ENCODE measurements around the gene PDHB. TPM values are rescaled to one million over a fixed set of nuclear protein-coding genes. Genes with fewer than 3 reads are reported as not detected.
A peak's percentile ranks its signal among the peaks of the same experiment; 100 is the strongest.

Gene PDHB
- total and polyA plus RNA-seq, 2 experiments from 2014 or later, result 108 to 119 TPM

DNA sequence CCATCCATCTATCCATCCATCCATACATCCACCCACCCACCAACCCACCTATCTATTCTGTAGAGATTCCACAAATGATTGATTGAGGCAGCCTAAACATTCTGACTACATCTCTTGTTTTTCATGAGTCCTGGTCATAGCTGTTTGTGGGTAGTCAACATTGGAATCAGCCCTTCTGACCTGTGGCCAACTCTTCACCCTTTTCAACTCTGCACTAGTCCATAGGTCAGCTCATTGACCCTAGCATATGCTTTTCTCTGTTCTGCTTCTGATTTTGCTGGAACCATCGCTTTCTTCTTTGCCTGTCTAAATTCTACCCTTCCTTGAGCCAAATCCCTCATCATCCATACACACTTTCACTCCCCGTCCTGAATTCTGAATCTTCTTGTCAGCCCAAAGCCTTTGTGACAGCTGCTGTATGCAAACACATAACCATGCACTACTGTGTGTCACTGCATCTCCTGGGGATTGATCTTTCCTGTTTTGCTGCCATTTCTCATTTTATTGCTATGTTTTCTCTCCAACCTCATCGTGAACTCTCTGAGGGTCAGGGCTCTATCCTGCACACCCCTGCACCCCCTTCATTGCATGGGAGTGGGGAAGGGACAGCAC, 41.4 kb upstream of the PDHB start:
- H3K9ac ChIP-seq, result no peak overlapping the region
- H3K4me1 ChIP-seq (ENCODE audit: insufficient read depth), result peaks cover 14% of the 10 kb centered on the region
- no peaks in the 10 kb centered on the region for H3K9me2 ChIP-seq (ENCODE audit: insufficient read depth)
- 0 out of 2 replicates have a peak, but pooled peaks cover 6% of the 10 kb centered on the region for H3F3A ChIP-seq (ENCODE audit: insufficient read depth)
- no peak overlapping the region for H3K4me3 ChIP-seq
- no peak for TF ChIP-seq EZH2 (IDR thresholded peaks at IDR 0.05; ENCODE audit: insufficient read depth, poor library complexity, severe bottlenecking)
- no peak for TF ChIP-seq EZH2phosphoT487 (IDR thresholded peaks at IDR 0.05; ENCODE audit: insufficient read depth, low read depth)
- no peak for DNase-seq
- no peaks in the 10 kb centered on the region for H3K9me3 ChIP-seq (ENCODE audit: low read depth)
- no peak overlapping the region for H3K4me2 ChIP-seq (ENCODE audit: unreplicated experiment)
- H2AFZ ChIP-seq, result no peak overlapping the region
- no peaks in the 10 kb centered on the region for H4K20me1 ChIP-seq (ENCODE audit: insufficient read depth)
- H3K79me2 ChIP-seq (ENCODE audit: insufficient read depth), result no peaks in the 10 kb centered on the region
- no peaks in the 10 kb centered on the region for H3K27me3 ChIP-seq (replicated peaks; ENCODE audit: insufficient read depth)
- in situ Hi-C loops (cut with MboI), result no loop called here
- WGBS, 2 experiments (ENCODE audit: low coverage in 1 of 2, low lambda C conversion rate in 2 of 2, missing lambda C conversion rate in 2 of 2), result 54 to 56% methylated on average over 3 of the region's 3 CpGs
- no peaks in the 10 kb centered on the region for H3K36me3 ChIP-seq (ENCODE audit: low read depth)
- no peak overlapping the region for H3K27ac ChIP-seq

DNA sequence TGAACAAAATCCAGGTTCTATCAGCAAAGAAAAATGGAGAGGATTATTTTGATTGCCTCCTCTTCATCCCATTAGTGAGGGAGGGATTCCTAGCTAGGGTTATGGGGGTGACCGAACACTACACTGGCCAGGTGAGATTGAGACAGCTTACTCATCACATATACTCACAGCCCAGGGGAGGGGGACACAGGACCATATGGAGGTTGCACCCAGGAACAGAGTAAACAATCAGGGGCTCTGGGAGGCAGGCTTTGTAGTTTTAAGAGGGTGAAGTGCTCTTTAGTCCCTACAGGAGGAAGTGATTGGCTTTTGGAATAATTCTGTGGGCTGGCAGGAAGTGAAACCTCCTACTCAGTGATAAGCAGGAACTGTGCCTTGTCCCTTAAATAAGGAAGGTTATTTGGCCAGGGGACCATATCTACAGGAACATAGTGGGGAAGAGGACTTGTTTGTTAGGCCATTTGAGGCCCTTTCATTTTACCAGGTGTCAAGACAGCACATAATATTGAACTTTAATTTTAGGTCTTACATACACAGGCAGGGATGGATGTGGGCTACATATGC, 40.8 kb upstream of the PDHB start:
- in situ Hi-C loops (cut with MboI), result no loop called here
- Histone ChIP-seq H4K20me1 (ENCODE audit: insufficient read depth) (no peaks in the 10 kb centered on the region), H3K79me2 (ENCODE audit: insufficient read depth) (no peaks in the 10 kb centered on the region), H3K27ac (no peak overlapping the region), H3F3A (ENCODE audit: insufficient read depth) (0 out of 2 replicates have a peak, but pooled peaks cover 6% of the 10 kb centered on the region), H3K27me3 (replicated peaks; ENCODE audit: insufficient read depth) (no peaks in the 10 kb centered on the region), H3K9ac (no peak overlapping the region), H3K4me2 (ENCODE audit: unreplicated experiment) (no peak overlapping the region), H3K4me1 (ENCODE audit: insufficient read depth) (peaks cover 14% of the 10 kb centered on the region), H3K9me2 (ENCODE audit: insufficient read depth) (no peaks in the 10 kb centered on the region), H3K36me3 (ENCODE audit: low read depth) (no peaks in the 10 kb centered on the region), H2AFZ (no peak overlapping the region), H3K9me3 (ENCODE audit: low read depth) (no peaks in the 10 kb centered on the region), H3K4me3 (no peak overlapping the region)
- WGBS, 2 experiments (ENCODE audit: low coverage in 1 of 2, low lambda C conversion rate in 2 of 2, missing lambda C conversion rate in 2 of 2), result 87 to 100% methylated on average over 1 of the region's 1 CpG
- no peak for DNase-seq
- TF ChIP-seq EZH2 (IDR thresholded peaks at IDR 0.05; ENCODE audit: insufficient read depth, poor library complexity, severe bottlenecking) (no peak), EZH2phosphoT487 (IDR thresholded peaks at IDR 0.05; ENCODE audit: insufficient read depth, low read depth) (no peak)

DNA sequence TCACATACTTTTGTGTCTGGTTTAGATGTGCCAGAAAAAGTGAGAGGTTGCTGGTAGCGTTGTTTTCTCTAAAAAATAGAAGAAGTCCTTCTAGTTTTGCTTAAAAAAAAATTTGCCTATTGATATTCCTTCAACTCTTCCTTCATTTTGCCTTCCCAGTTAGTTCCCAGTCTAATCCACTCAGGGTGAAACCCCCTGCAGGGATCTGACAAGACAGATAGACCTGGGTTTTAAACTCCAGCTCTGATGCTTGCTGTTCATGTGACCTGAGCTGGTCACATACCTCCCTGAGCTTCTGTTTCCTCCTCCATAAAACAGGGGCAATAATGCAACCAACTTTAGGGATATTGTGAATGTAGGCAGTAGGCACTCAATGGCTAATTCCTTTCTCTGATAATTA, 39.6 kb upstream of the PDHB start:
- Histone ChIP-seq H3K4me1 (ENCODE audit: insufficient read depth) (peaks cover 14% of the 10 kb centered on the region), H3K4me3 (no peak overlapping the region), H3K36me3 (ENCODE audit: low read depth) (no peaks in the 10 kb centered on the region), H3K9me3 (ENCODE audit: low read depth) (no peaks in the 10 kb centered on the region), H3K4me2 (ENCODE audit: unreplicated experiment) (no peak overlapping the region), H3F3A (ENCODE audit: insufficient read depth) (0 out of 2 replicates have a peak, but pooled peaks cover 6% of the 10 kb centered on the region), H3K9ac (no peak overlapping the region), H3K27ac (no peak overlapping the region), H2AFZ (no peak overlapping the region), H3K27me3 (replicated peaks; ENCODE audit: insufficient read depth) (no peaks in the 10 kb centered on the region), H4K20me1 (ENCODE audit: insufficient read depth) (no peaks in the 10 kb centered on the region), H3K9me2 (ENCODE audit: insufficient read depth) (no peaks in the 10 kb centered on the region), H3K79me2 (ENCODE audit: insufficient read depth) (no peaks in the 10 kb centered on the region)
- in situ Hi-C loops (cut with MboI), result no loop called here
- DNase-seq, result no peak
- 85 to 89% methylated on average over 1 of the region's 1 CpG for WGBS, 2 experiments (ENCODE audit: low coverage in 1 of 2, low lambda C conversion rate in 2 of 2, missing lambda C conversion rate in 2 of 2)
- TF ChIP-seq EZH2phosphoT487 (IDR thresholded peaks at IDR 0.05; ENCODE audit: insufficient read depth, low read depth), result no peak
- no peak for TF ChIP-seq EZH2 (IDR thresholded peaks at IDR 0.05; ENCODE audit: insufficient read depth, poor library complexity, severe bottlenecking)

DNA sequence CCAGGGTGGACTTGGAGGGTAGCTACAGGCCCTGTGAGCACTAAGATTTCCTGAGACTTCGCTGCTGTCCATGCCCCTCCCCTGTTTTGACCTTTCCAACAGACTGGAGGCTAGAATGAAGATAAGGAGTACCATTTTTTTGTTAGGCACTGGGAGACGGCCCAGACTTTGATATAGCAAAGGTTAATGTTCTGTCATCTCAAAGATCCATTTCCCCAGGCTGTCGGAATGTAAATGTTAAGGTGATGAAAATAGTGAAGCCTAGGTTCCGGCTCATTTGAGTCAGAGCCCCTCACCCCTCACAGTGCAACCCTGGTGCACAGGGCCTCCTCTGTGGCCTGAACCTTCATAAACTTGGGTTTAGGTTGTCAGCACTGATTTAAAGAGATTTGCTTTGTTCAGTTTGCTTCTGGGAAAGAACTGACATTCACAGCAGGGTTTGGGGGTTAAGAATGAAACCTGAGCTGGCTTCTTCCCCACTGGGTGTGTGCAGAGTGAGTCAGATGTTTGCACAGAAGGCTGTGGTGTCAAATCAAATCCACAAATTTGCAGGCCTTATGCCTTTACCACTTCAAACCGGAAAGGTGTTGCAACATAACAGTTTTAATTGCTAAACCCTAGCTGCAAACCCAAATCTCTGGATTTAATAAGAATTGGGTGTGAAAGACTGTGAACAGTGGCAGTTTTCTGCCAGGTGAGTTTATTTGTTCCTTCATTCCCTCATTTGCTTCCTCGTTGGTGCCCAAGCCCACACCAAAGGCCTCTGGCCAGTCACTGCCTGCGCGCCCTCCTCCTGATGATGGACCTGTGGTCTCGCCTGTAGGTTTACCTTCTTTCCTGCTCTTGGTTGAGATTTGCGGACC, 37.6 kb upstream of the PDHB start:
- H3K79me2 ChIP-seq (ENCODE audit: insufficient read depth), result no peaks in the 10 kb centered on the region
- H3K9ac ChIP-seq, result no peak overlapping the region
- no peak overlapping the region for H3K4me3 ChIP-seq
- peaks cover 14% of the 10 kb centered on the region for H3K4me1 ChIP-seq (ENCODE audit: insufficient read depth)
- peak; percentile 89 for DNase-seq
- no peak overlapping the region for H2AFZ ChIP-seq
- H3K9me3 ChIP-seq (ENCODE audit: low read depth), result no peaks in the 10 kb centered on the region
- no peaks in the 10 kb centered on the region for H3K27me3 ChIP-seq (replicated peaks; ENCODE audit: insufficient read depth)
- 66 to 68% methylated on average over 10 of the region's 10 CpGs for WGBS, 2 experiments (ENCODE audit: low coverage in 1 of 2, low lambda C conversion rate in 2 of 2, missing lambda C conversion rate in 2 of 2)
- no peak for TF ChIP-seq EZH2phosphoT487 (IDR thresholded peaks at IDR 0.05; ENCODE audit: insufficient read depth, low read depth)
- H3K4me2 ChIP-seq (ENCODE audit: unreplicated experiment), result peak overlapping the region; percentile 32
- H3K9me2 ChIP-seq (ENCODE audit: insufficient read depth), result no peaks in the 10 kb centered on the region
- no peaks in the 10 kb centered on the region for H3K36me3 ChIP-seq (ENCODE audit: low read depth)
- H4K20me1 ChIP-seq (ENCODE audit: insufficient read depth), result no peaks in the 10 kb centered on the region
- H3K27ac ChIP-seq, result peak overlapping the region; percentile 33
- 0 out of 2 replicates have a peak, but pooled peaks cover 6% of the 10 kb centered on the region for H3F3A ChIP-seq (ENCODE audit: insufficient read depth)
- in situ Hi-C loops (cut with MboI), result no loop called here

Data from GM23248 (cell line).